Mesendoderm (in vitro differentiated cells): Measurements from ENCODE around the gene ZGPAT.
"Not testable (repeated sequence)": the region's sequence is repeated elsewhere in the genome, so short reads cannot be mapped to it uniquely, and the experiment has no call there.

Experiments
- DNase-seq: peaks from one replicate; pipeline ENCODE4 v3.0.0; 2013
- H2AK5ac ChIP-seq: 2 replicates; pipeline ENCODE4 v1.6.1; 2013; ENCODE audit warnings: low read length, inconsistent platforms
- H2BK120ac ChIP-seq: 2 replicates; pipeline ENCODE4 v1.6.1; 2013; ENCODE audit warnings: low read depth, mild to moderate bottlenecking, low read length, moderate library complexity, mixed read lengths
- H2BK15ac ChIP-seq: replicated peaks from 2 replicates; pipeline ENCODE4 v1.6.1; 2013; ENCODE audit warnings: low read depth, mild to moderate bottlenecking, moderate library complexity
- H2BK5ac ChIP-seq: 2 replicates; pipeline ENCODE4 v1.6.1; 2013; ENCODE audit warnings: low read length, inconsistent platforms
- H3K18ac ChIP-seq: 2 replicates; pipeline ENCODE4 v1.6.1; 2013; ENCODE audit warnings: mild to moderate bottlenecking, low read length, mixed read lengths
- H3K23ac ChIP-seq: one replicate; pipeline ENCODE4 v1.6.1; 2013; ENCODE audit warnings: low read length
- H3K27ac ChIP-seq: 2 replicates; pipeline ENCODE4 v1.5.1; 2013; ENCODE audit warnings: low read depth, mild to moderate bottlenecking, inconsistent platforms, low read length, moderate library complexity
- H3K27me3 ChIP-seq: 2 replicates; pipeline ENCODE4 v1.6.1; 2013; ENCODE audit warnings: low read length, control low read depth, mild to moderate bottlenecking, inconsistent platforms; ENCODE audit not compliant: insufficient read depth, poor library complexity
- H3K36me3 ChIP-seq: 2 replicates; pipeline ENCODE4 v1.6.1; 2013; ENCODE audit warnings: low read length, inconsistent platforms; ENCODE audit not compliant: control insufficient read depth, insufficient read depth
- H3K4ac ChIP-seq: one replicate; pipeline ENCODE4 v1.6.1; 2013; ENCODE audit warnings: low read depth, mild to moderate bottlenecking, low read length, moderate library complexity
- H3K4me1 ChIP-seq: 2 replicates; pipeline ENCODE4 v1.6.1; 2013; ENCODE audit warnings: low read depth, low read length, inconsistent platforms; ENCODE audit not compliant: control insufficient read depth
- H3K4me2 ChIP-seq: 2 replicates; pipeline ENCODE4 v1.6.1; 2013; ENCODE audit warnings: low read length
- H3K4me3 ChIP-seq: 2 replicates; pipeline ENCODE4 v1.5.1; 2013; ENCODE audit warnings: mild to moderate bottlenecking, low read length
- H3K56ac ChIP-seq: one replicate; pipeline ENCODE4 v1.6.1; 2013; ENCODE audit warnings: low read length
- H3K79me1 ChIP-seq: 2 replicates; pipeline ENCODE4 v1.6.1; 2013; ENCODE audit warnings: low read length, inconsistent platforms
- H3K79me2 ChIP-seq: 2 replicates; pipeline ENCODE4 v1.6.1; 2013; ENCODE audit warnings: mild to moderate bottlenecking, low read length; ENCODE audit not compliant: control insufficient read depth, insufficient read depth
- H3K9ac ChIP-seq: 2 replicates; pipeline ENCODE4 v1.6.1; 2013; ENCODE audit warnings: low read length, inconsistent platforms
- H4K5ac ChIP-seq: one replicate; pipeline ENCODE4 v1.6.1; 2013; ENCODE audit warnings: low read length
- H4K8ac ChIP-seq: one replicate; pipeline ENCODE4 v1.6.1; 2013; ENCODE audit warnings: low read depth, mild to moderate bottlenecking, control low read depth, low read length, moderate library complexity
- WGBS: extraction: QIAGEN DNeasy Blood & Tissue Kit; methylation state at CpG from one replicate; pipeline ENCODE4 v1.1.7; 2013; ENCODE audit warnings: low lambda C conversion rate, missing lambda C conversion rate; ENCODE audit not compliant: insufficient coverage; ENCODE audit errors: extremely low coverage; 5-methylcytosine and 5-hydroxymethylcytosine counted together

Gene ZGPAT

DNA sequence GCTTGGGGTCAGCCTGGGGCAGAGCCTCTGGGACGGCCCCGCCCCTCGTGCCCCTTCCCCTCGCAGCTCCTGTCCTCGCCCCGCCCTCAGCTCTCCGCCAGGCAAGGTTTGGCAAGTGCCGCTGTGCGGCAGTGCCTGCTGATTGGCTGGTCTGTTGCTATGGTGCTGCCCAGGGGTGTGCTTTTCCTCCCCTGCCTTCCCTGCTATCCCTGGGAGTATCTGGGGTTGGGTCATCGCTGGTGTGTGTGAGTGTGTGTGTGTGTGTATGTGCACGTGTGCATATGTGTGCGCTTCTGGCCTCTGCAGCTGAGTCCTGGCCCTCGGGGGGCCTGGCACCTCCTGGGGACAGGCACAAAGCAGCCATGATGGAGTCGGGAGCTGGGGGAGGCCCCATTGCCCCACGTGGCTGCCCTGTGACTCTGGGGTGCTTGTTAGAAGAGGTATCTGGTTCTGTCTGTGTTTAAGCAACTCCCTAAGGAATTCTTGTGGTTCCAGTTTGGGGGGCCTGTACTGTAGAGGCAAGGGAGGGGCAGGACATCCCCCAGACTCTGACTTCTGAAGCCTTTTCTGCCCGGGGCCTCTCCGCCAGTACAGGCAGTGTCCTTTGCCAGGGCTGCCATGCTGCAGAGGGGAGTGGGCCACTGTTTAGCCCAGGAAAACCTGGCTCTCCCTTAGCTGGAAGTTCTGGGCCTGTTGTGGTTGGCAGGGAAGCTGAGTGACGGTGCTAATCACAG is 42.8 kb upstream of the ZGPAT start:
- no peak overlapping the region for H2BK5ac ChIP-seq
- H3K36me3 ChIP-seq = peaks cover 2% of the 10 kb centered on the region
- no peak overlapping the region for H4K8ac ChIP-seq
- H3K56ac ChIP-seq = no peak overlapping the region
- H2AK5ac ChIP-seq = no peak overlapping the region
- H2BK15ac ChIP-seq = no peak overlapping the region
- no peak overlapping the region for H3K9ac ChIP-seq
- H3K23ac ChIP-seq = no peak overlapping the region
- no peaks in the 10 kb centered on the region for H3K79me2 ChIP-seq
- no peaks in the 10 kb centered on the region for H3K4me1 ChIP-seq
- no peaks in the 10 kb centered on the region for H3K79me1 ChIP-seq
- H3K27me3 ChIP-seq = no peaks in the 10 kb centered on the region
- no peak overlapping the region for H3K27ac ChIP-seq
- H3K4me3 ChIP-seq = no peak overlapping the region
- DNase-seq = peak; percentile 57
- H3K4me2 ChIP-seq = no peak overlapping the region
- H4K5ac ChIP-seq = no peak overlapping the region
- no CpG with 5 or more reads among the region's 18 CpGs for WGBS
- H3K18ac ChIP-seq = no peak overlapping the region
- no peak overlapping the region for H2BK120ac ChIP-seq
- no peak overlapping the region for H3K4ac ChIP-seq

DNA sequence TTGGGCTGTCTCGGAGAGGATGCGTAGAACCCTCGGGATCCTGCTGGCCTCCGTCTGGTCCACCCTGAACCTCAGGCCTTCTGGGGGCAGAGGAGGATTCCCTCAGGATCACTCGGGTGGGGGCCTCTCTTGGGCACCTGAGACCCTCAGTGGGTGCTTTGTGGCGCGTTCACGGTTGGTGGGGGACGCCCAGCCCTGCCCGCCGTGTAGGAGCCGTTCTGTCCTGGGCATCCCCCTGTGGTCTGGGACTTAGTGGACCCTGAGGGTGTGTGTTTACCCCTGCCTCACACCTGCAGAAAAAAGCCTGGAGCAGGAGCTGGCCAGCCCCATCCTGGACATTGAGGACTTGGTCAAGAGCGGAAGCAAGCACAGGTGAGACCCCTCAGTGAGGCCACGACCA is 42.1 kb upstream of the ZGPAT start:
- peaks cover 2% of the 10 kb centered on the region for H3K36me3 ChIP-seq
- H3K4me1 ChIP-seq = no peaks in the 10 kb centered on the region
- H2BK5ac ChIP-seq = no peak overlapping the region
- no peaks in the 10 kb centered on the region for H3K79me1 ChIP-seq
- H3K4ac ChIP-seq = no peak overlapping the region
- no peak overlapping the region for H2AK5ac ChIP-seq
- DNase-seq = no peak
- no peak overlapping the region for H3K4me2 ChIP-seq
- H3K4me3 ChIP-seq = no peak overlapping the region
- H3K79me2 ChIP-seq = no peaks in the 10 kb centered on the region
- H3K23ac ChIP-seq = no peak overlapping the region
- H4K5ac ChIP-seq = no peak overlapping the region
- H3K56ac ChIP-seq = no peak overlapping the region
- H2BK15ac ChIP-seq = no peak overlapping the region
- H3K9ac ChIP-seq = no peak overlapping the region
- no peak overlapping the region for H3K18ac ChIP-seq
- no peak overlapping the region for H4K8ac ChIP-seq
- no peak overlapping the region for H2BK120ac ChIP-seq
- no peak overlapping the region for H3K27ac ChIP-seq
- WGBS = no CpG with 5 or more reads among the region's 14 CpGs
- H3K27me3 ChIP-seq = no peaks in the 10 kb centered on the region

DNA sequence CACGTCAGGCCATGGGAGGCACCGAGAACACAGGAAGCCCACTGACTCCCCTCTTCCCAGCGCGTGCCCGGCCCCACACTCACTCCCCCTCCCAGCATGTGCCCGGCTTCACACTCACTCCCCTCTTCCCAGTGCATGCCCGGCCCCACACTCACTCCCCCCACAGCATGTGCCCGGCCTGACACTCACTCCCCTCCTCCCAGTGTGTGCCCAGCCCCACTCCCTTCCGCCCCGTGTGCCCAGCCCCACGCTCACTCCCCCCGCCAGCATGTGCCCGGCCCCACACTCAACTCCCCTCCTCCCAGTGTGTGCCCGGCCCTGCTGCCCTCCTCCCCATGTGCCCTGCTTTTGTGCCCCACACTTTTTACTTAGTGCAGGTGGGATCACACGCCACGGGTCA is 40.0 kb upstream of the ZGPAT start:
- Histone ChIP-seq H2BK120ac (no peak overlapping the region), H3K18ac (no peak overlapping the region), H2BK15ac (no peak overlapping the region), H3K79me2 (no peaks in the 10 kb centered on the region), H3K4me2 (no peak overlapping the region), H2AK5ac (no peak overlapping the region), H3K4me3 (no peak overlapping the region), H3K9ac (no peak overlapping the region), H3K4ac (no peak overlapping the region), H4K5ac (no peak overlapping the region), H2BK5ac (no peak overlapping the region), H4K8ac (no peak overlapping the region), H3K56ac (no peak overlapping the region), H3K79me1 (no peaks in the 10 kb centered on the region), H3K36me3 (peaks cover 2% of the 10 kb centered on the region), H3K27ac (no peak overlapping the region), H3K23ac (no peak overlapping the region), H3K27me3 (no peaks in the 10 kb centered on the region), H3K4me1 (no peaks in the 10 kb centered on the region)
- DNase-seq = no peak
- no CpG with 5 or more reads among the region's 16 CpGs for WGBS

DNA sequence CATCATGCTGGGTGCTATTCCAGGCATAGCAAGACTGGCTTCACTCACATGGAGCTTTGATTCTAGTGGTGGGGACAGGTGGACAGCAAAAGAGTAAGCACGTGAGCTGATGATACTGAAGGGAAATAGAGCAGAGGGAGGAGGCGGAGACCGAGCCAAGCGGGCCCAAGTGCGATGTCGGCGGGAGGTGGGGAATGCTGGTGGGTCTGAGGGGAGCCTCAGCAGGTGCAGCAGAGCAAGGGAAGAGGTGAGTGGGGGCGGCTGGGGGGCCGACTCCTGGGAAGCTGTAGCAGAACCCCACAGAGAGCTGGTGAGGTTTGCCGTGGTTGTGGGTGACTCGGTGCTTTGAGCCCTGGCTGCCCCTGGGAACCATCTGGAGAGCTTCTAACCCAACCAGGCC is 39.5 kb upstream of the ZGPAT start:
- Histone ChIP-seq H4K8ac (no peak overlapping the region), H3K56ac (no peak overlapping the region), H2BK15ac (no peak overlapping the region), H3K4me2 (no peak overlapping the region), H3K79me1 (no peaks in the 10 kb centered on the region), H2BK120ac (no peak overlapping the region), H2AK5ac (no peak overlapping the region), H3K4ac (no peak overlapping the region), H3K27me3 (no peaks in the 10 kb centered on the region), H3K36me3 (peaks cover 2% of the 10 kb centered on the region), H3K9ac (no peak overlapping the region), H4K5ac (no peak overlapping the region), H3K4me1 (no peaks in the 10 kb centered on the region), H3K27ac (no peak overlapping the region), H3K79me2 (no peaks in the 10 kb centered on the region), H2BK5ac (no peak overlapping the region), H3K18ac (no peak overlapping the region), H3K23ac (no peak overlapping the region), H3K4me3 (no peak overlapping the region)
- no CpG with 5 or more reads among the region's 11 CpGs for WGBS
- DNase-seq = no peak

DNA sequence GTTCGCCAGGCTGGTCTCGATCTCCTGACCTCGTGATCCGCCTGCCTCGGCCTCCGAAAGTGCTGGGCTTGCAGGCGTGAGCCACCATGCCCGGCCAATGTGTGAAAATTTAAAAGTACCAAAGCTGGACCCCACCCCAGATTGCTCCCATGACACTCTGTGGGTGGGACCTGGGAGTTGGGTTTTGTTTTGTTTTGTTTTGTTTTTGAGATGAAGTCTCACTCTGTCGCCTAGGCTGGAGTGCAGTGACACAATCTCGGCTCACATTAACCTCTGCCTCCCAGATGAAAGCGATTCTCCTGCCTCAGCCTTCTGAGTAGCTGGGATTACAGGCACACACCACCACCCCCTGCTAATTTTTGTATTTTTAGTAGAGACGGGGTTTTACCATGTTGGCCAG is 36.1 kb upstream of the ZGPAT start:
- H4K5ac ChIP-seq, H3K4ac ChIP-seq, H3K4me3 ChIP-seq, H2BK5ac ChIP-seq, H3K9ac ChIP-seq, H3K36me3 ChIP-seq, H3K4me2 ChIP-seq, H3K27ac ChIP-seq, H3K79me2 ChIP-seq, H3K79me1 ChIP-seq, H3K27me3 ChIP-seq, H2BK120ac ChIP-seq, H3K18ac ChIP-seq, H4K8ac ChIP-seq, H3K23ac ChIP-seq, H3K4me1 ChIP-seq, H2AK5ac ChIP-seq, H2BK15ac ChIP-seq, H3K56ac ChIP-seq, DNase-seq: not testable (repeated sequence)
- no CpG with 5 or more reads among the region's 12 CpGs for WGBS

DNA sequence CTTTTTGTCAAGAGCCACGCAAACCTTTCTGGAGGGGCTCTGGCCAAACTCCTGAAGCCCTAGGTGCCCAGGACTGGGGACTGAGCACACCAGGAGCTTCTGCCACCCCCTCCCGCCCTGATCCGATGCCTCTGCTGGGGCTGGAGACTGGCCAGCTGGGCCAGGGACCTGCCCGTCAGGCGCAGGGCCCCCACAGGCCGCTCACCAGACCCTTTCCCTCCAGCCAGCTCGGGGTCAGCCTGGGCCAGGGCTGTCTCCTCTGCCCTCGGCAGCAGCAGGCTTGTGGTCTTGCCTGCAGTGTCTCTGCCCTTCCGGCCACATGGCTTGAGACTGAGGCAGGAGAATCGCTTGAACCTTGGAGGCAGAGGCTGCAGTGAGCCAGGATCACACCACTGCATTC is 35.2 kb upstream of the ZGPAT start:
- Histone ChIP-seq H4K5ac (no peak overlapping the region), H3K4me3 (no peak overlapping the region), H2BK5ac (no peak overlapping the region), H3K18ac (no peak overlapping the region), H3K4me1 (no peaks in the 10 kb centered on the region), H3K79me1 (no peaks in the 10 kb centered on the region), H3K27me3 (no peaks in the 10 kb centered on the region), H2BK15ac (no peak overlapping the region), H3K23ac (no peak overlapping the region), H3K27ac (no peak overlapping the region), H3K56ac (no peak overlapping the region), H3K79me2 (no peaks in the 10 kb centered on the region), H3K4ac (no peak overlapping the region), H3K4me2 (no peak overlapping the region), H2AK5ac (no peak overlapping the region), H3K36me3 (peaks cover 2% of the 10 kb centered on the region), H3K9ac (no peak overlapping the region), H2BK120ac (no peak overlapping the region), H4K8ac (no peak overlapping the region)
- no CpG with 5 or more reads among the region's 10 CpGs for WGBS
- DNase-seq = no peak
